Measurements from ENCODE around the gene ARHGAP15.

DNA sequence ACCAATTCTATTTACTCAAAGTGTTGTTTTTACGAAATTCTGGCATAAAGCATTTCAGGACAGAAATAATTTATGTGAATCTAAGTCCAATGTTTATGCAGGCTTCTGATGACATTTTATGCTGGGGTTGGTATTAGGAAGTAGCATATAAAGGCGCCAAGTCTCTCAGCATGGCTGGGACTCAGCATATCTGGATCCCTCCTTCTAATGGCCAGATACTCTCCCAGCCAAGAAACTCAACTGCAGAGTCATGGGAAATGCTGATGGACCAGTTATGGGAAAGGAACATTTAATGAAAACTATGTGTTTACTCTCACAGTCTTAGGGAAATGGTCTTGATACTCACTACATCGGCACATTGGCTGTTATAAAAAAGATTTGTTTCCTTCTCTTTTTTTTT, 392.2 kb downstream of the ARHGAP15 start:
- TF ChIP-seq CTCF (IDR thresholded peaks at IDR 0.05) (no peak), POLR2A (IDR thresholded peaks at IDR 0.05) (no peak)

Data from adrenal gland (tissue), 5 donors.